ENCODE measurements around the gene QSOX2.
A peak's percentile ranks its signal among the peaks of the same experiment; 100 is the strongest.

Gene QSOX2

GRCh38 chr9:136182420-136182787 is 63.2 kb downstream of the QSOX2 start:
- Histone ChIP-seq H3K9me3 (replicated peaks in 1 of 2; ENCODE audit: control insufficient read depth in 2 of 2, insufficient read depth in 1 of 2, low read depth in 1 of 2, low read length in 2 of 2) (peaks cover 0 to 2% of the 10 kb centered on the region in 2 donors), H3K4me1 (ENCODE audit: control insufficient read depth in 2 of 2, insufficient read depth in 1 of 2, low read depth in 1 of 2, low read length in 2 of 2) (peaks cover 4 to 20% of the 10 kb centered on the region in 2 donors), H2BK12ac (ENCODE audit: low read length) (no peak overlapping the region), H2AK5ac (ENCODE audit: low read depth, low read length) (peak overlapping the region; percentile 94), H3K14ac (ENCODE audit: low read length) (no peak overlapping the region), H3K9ac (ENCODE audit: low read depth, low read length, poor library complexity) (no peak overlapping the region), H3K23ac (ENCODE audit: low read depth, low read length, poor library complexity) (no peak overlapping the region), H2BK15ac (ENCODE audit: low read length) (peak overlapping the region; percentile 25), H3K18ac (ENCODE audit: low read length) (no peak overlapping the region), H2BK120ac (ENCODE audit: low read depth, low read length) (no peak overlapping the region), H3K79me1 (ENCODE audit: low read depth, low read length) (peaks cover 5% of the 10 kb centered on the region), H2BK5ac (ENCODE audit: low read length) (no peak overlapping the region), H3K36me3 (replicated peaks in 1 of 2; ENCODE audit: control insufficient read depth in 2 of 2, insufficient read depth in 2 of 2, low read length in 2 of 2) (no peaks in the 10 kb centered on the region), H3K4ac (ENCODE audit: low read length) (no peak overlapping the region), H3K4me3 (ENCODE audit: low read length in 2 of 2) (no peak overlapping the region), H2AFZ (ENCODE audit: low read length) (no peak overlapping the region), H4K91ac (ENCODE audit: low read depth, low read length, poor library complexity) (no peak overlapping the region), H3K4me2 (ENCODE audit: insufficient read depth, low read length, poor library complexity, severe bottlenecking) (no peak overlapping the region), H3K27ac (replicated peaks; ENCODE audit: low read length) (no peak overlapping the region), H3K27me3 (ENCODE audit: control insufficient read depth in 3 of 3, insufficient read depth in 3 of 3, low read depth in 1 of 3, low read length in 3 of 3) (peaks cover 0 to 90% (median 0%) of the 10 kb centered on the region in 3 experiments), H4K8ac (ENCODE audit: low read depth, low read length) (no peak overlapping the region)
- no peak for DNase-seq (ENCODE audit: low spot score)
- no CpG with 5 or more reads among the region's 14 CpGs for WGBS, 2 donors (ENCODE audit: extremely low coverage in 2 of 2, insufficient read length in 2 of 2, insufficient replicate concordance in 1 of 2)

DNA sequence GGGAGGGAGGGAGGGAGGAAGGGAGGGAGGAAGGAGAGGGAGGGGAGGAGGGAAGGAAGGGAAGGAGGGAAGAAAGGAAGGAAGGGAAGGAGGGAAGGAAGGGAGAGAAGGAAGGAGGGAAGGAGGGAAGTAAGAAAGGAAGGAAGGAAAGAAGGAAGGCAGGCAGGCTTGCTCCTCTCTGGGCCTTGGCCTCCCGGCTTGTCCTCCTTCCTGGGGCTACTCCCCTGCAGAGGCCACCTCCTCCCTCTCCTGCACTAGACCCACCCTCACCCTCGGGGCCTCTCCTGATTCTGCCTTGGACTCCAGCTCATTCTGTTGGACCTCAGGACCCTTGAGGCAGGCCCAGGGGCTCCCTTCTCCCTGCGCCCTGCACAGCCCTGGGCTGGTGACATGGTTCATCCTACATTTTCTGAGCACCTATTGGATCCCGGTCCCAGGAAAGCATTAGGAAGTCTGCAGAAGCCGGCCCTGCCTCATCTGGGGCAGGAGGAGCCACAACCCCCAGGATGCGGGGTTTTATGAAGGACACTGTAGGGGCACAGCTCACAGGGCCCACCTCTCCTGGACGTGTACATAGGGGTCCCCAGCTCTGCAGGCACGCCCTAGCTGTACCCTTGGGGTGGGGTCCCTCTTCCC is 63.7 kb downstream of the QSOX2 start:
- Histone ChIP-seq H3K4me1 (ENCODE audit: control insufficient read depth in 2 of 2, insufficient read depth in 1 of 2, low read depth in 1 of 2, low read length in 2 of 2) (peaks cover 4 to 20% of the 10 kb centered on the region in 2 donors), H2BK15ac (ENCODE audit: low read length) (peak overlapping the region; percentile 25), H3K36me3 (replicated peaks in 1 of 2; ENCODE audit: control insufficient read depth in 2 of 2, insufficient read depth in 2 of 2, low read length in 2 of 2) (no peaks in the 10 kb centered on the region), H3K14ac (ENCODE audit: low read length) (no peak overlapping the region), H4K8ac (ENCODE audit: low read depth, low read length) (no peak overlapping the region), H2BK12ac (ENCODE audit: low read length) (no peak overlapping the region), H3K18ac (ENCODE audit: low read length) (peak overlapping the region; percentile 57), H2BK120ac (ENCODE audit: low read depth, low read length) (no peak overlapping the region), H2AK5ac (ENCODE audit: low read depth, low read length) (peak overlapping the region; percentile 94), H2BK5ac (ENCODE audit: low read length) (no peak overlapping the region), H3K4ac (ENCODE audit: low read length) (no peak overlapping the region), H3K23ac (ENCODE audit: low read depth, low read length, poor library complexity) (no peak overlapping the region), H2AFZ (ENCODE audit: low read length) (no peak overlapping the region), H4K91ac (ENCODE audit: low read depth, low read length, poor library complexity) (no peak overlapping the region), H3K4me2 (ENCODE audit: insufficient read depth, low read length, poor library complexity, severe bottlenecking) (no peak overlapping the region), H3K9ac (ENCODE audit: low read depth, low read length, poor library complexity) (no peak overlapping the region), H3K4me3 (ENCODE audit: low read length in 2 of 2) (no peak overlapping the region), H3K79me1 (ENCODE audit: low read depth, low read length) (peaks cover 5% of the 10 kb centered on the region), H3K27me3 (ENCODE audit: control insufficient read depth in 3 of 3, insufficient read depth in 3 of 3, low read depth in 1 of 3, low read length in 3 of 3) (peaks cover 0 to 90% (median 0%) of the 10 kb centered on the region in 3 experiments), H3K27ac (replicated peaks; ENCODE audit: low read length) (no peak overlapping the region), H3K9me3 (replicated peaks in 1 of 2; ENCODE audit: control insufficient read depth in 2 of 2, insufficient read depth in 1 of 2, low read depth in 1 of 2, low read length in 2 of 2) (peaks cover 0 to 2% of the 10 kb centered on the region in 2 donors)
- WGBS, 2 donors (ENCODE audit: extremely low coverage in 2 of 2, insufficient read length in 2 of 2, insufficient replicate concordance in 1 of 2): no CpG with 5 or more reads among the region's 8 CpGs
- no peak for DNase-seq (ENCODE audit: low spot score)

DNA sequence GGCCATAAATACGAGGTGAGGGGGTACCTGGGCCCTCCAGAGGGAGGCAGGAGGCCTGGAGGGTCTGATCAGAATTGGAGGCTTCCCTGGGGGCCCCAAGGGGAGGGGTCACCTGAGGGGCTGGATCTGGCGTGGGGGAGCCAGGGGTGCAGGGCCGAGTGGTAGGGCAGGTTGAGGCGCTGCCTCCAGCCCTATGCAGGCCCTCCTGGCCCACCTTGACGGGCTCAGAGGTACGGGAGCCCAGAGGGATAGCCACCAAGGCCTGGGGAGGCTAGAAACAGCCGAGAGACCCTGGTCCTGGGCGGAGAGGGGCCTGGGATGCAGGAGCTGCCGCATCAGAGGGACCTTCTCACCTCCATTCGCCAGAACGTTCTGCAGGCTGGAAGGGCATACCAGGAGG is 65.0 kb downstream of the QSOX2 start:
- no CpG with 5 or more reads among the region's 11 CpGs for WGBS, 2 donors (ENCODE audit: extremely low coverage in 2 of 2, insufficient read length in 2 of 2, insufficient replicate concordance in 1 of 2)
- Histone ChIP-seq H2BK5ac (ENCODE audit: low read length) (no peak overlapping the region), H2BK120ac (ENCODE audit: low read depth, low read length) (no peak overlapping the region), H2BK15ac (ENCODE audit: low read length) (no peak overlapping the region), H3K79me1 (ENCODE audit: low read depth, low read length) (peaks cover 5% of the 10 kb centered on the region), H3K4me1 (ENCODE audit: control insufficient read depth in 2 of 2, insufficient read depth in 1 of 2, low read depth in 1 of 2, low read length in 2 of 2) (peaks cover under 1 to 24% of the 10 kb centered on the region in 2 donors), H3K4ac (ENCODE audit: low read length) (no peak overlapping the region), H3K36me3 (replicated peaks in 1 of 2; ENCODE audit: control insufficient read depth in 2 of 2, insufficient read depth in 2 of 2, low read length in 2 of 2) (no peaks in the 10 kb centered on the region), H3K23ac (ENCODE audit: low read depth, low read length, poor library complexity) (no peak overlapping the region), H3K27me3 (ENCODE audit: control insufficient read depth in 3 of 3, insufficient read depth in 3 of 3, low read depth in 1 of 3, low read length in 3 of 3) (peaks cover 0 to 85% (median 0%) of the 10 kb centered on the region in 3 experiments), H3K18ac (ENCODE audit: low read length) (peak overlapping the region; percentile 65), H4K91ac (ENCODE audit: low read depth, low read length, poor library complexity) (no peak overlapping the region), H2BK12ac (ENCODE audit: low read length) (peak overlapping the region; percentile 23), H3K27ac (replicated peaks; ENCODE audit: low read length) (no peak overlapping the region), H3K9me3 (replicated peaks in 1 of 2; ENCODE audit: control insufficient read depth in 2 of 2, insufficient read depth in 1 of 2, low read depth in 1 of 2, low read length in 2 of 2) (peaks cover 0 to 2% of the 10 kb centered on the region in 2 donors), H3K4me2 (ENCODE audit: insufficient read depth, low read length, poor library complexity, severe bottlenecking) (no peak overlapping the region), H2AFZ (ENCODE audit: low read length) (no peak overlapping the region), H3K4me3 (ENCODE audit: low read length in 2 of 2) (no peak overlapping the region), H3K9ac (ENCODE audit: low read depth, low read length, poor library complexity) (no peak overlapping the region), H4K8ac (ENCODE audit: low read depth, low read length) (no peak overlapping the region), H3K14ac (ENCODE audit: low read length) (no peak overlapping the region), H2AK5ac (ENCODE audit: low read depth, low read length) (peak overlapping the region; percentile 19)
- DNase-seq (ENCODE audit: low spot score): no peak

GRCh38 chr9:136179761-136180160 is 65.9 kb downstream of the QSOX2 start:
- H3K18ac ChIP-seq (ENCODE audit: low read length): peak overlapping the region; percentile 12
- H2BK120ac ChIP-seq (ENCODE audit: low read depth, low read length): no peak overlapping the region
- no peak overlapping the region for H2BK5ac ChIP-seq (ENCODE audit: low read length)
- peak overlapping the region; percentile 48 for H2BK12ac ChIP-seq (ENCODE audit: low read length)
- peak overlapping the region; percentile 98 for H2AK5ac ChIP-seq (ENCODE audit: low read depth, low read length)
- no peak overlapping the region for H3K27ac ChIP-seq (replicated peaks; ENCODE audit: low read length)
- no peak overlapping the region for H4K91ac ChIP-seq (ENCODE audit: low read depth, low read length, poor library complexity)
- peak overlapping the region; percentile 85 for H3K9ac ChIP-seq (ENCODE audit: low read depth, low read length, poor library complexity)
- peaks cover 5% of the 10 kb centered on the region for H3K79me1 ChIP-seq (ENCODE audit: low read depth, low read length)
- H3K23ac ChIP-seq (ENCODE audit: low read depth, low read length, poor library complexity): peak overlapping the region; percentile 94
- no peak for DNase-seq (ENCODE audit: low spot score)
- H3K14ac ChIP-seq (ENCODE audit: low read length): no peak overlapping the region
- peaks cover 0 to 84% (median 0%) of the 10 kb centered on the region in 3 experiments for H3K27me3 ChIP-seq (ENCODE audit: control insufficient read depth in 3 of 3, insufficient read depth in 3 of 3, low read depth in 1 of 3, low read length in 3 of 3)
- H2AFZ ChIP-seq (ENCODE audit: low read length): no peak overlapping the region
- peak overlapping the region in 1 of 2 donors; percentile 71 for H3K4me3 ChIP-seq (ENCODE audit: low read length in 2 of 2)
- peaks cover 0 to 26% of the 10 kb centered on the region in 2 donors for H3K4me1 ChIP-seq (ENCODE audit: control insufficient read depth in 2 of 2, insufficient read depth in 1 of 2, low read depth in 1 of 2, low read length in 2 of 2)
- H3K4ac ChIP-seq (ENCODE audit: low read length): no peak overlapping the region
- WGBS, 2 donors (ENCODE audit: extremely low coverage in 2 of 2, insufficient read length in 2 of 2, insufficient replicate concordance in 1 of 2): no CpG with 5 or more reads among the region's 13 CpGs
- H3K36me3 ChIP-seq (replicated peaks in 1 of 2; ENCODE audit: control insufficient read depth in 2 of 2, insufficient read depth in 2 of 2, low read length in 2 of 2): no peaks in the 10 kb centered on the region
- H3K9me3 ChIP-seq (replicated peaks in 1 of 2; ENCODE audit: control insufficient read depth in 2 of 2, insufficient read depth in 1 of 2, low read depth in 1 of 2, low read length in 2 of 2): peaks cover 0 to 2% of the 10 kb centered on the region in 2 donors
- no peak overlapping the region for H3K4me2 ChIP-seq (ENCODE audit: insufficient read depth, low read length, poor library complexity, severe bottlenecking)
- H2BK15ac ChIP-seq (ENCODE audit: low read length): peak overlapping the region; percentile 18
- no peak overlapping the region for H4K8ac ChIP-seq (ENCODE audit: low read depth, low read length)

Measured in neuronal stem cell (in vitro differentiated cells).